C1 segment of cervical spinal cord (tissue), 14 donors: ENCODE results near the gene SUCO.

ENCODE experiments used
- DNase-seq, 14 donors: peaks; one replicate each; lab custom pipeline; 2025; lab: John Stamatoyannopoulos, UW

The SUCO gene

DNA sequence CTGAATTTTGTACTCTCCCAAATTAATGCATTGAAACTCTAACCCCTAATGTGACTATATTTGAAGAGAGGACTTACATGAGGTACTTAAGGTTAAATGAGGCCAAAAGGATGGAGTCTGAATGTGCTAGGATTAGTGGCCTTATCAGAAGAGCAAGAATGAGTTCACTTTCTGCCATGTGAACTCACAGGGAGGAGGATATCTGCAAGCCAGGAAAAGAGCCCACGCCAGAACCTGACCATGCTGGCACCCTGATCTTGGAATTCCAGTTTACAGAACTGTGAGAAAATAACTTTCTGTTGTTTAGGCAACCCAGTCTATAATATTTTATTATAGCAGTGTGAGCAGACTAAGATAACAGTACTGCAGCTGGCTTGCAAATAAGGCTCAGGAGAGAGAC lies 113.7 kb downstream of the SUCO start:
- DNase-seq: no peak

GRCh38 chr1:172647110-172647564 lies 114.2 kb downstream of the SUCO start:
- no peak for DNase-seq

- no peak for DNase-seq
These were observed 115.0 kb downstream of the SUCO start for GRCh38 chr1:172647987-172648386.

DNA sequence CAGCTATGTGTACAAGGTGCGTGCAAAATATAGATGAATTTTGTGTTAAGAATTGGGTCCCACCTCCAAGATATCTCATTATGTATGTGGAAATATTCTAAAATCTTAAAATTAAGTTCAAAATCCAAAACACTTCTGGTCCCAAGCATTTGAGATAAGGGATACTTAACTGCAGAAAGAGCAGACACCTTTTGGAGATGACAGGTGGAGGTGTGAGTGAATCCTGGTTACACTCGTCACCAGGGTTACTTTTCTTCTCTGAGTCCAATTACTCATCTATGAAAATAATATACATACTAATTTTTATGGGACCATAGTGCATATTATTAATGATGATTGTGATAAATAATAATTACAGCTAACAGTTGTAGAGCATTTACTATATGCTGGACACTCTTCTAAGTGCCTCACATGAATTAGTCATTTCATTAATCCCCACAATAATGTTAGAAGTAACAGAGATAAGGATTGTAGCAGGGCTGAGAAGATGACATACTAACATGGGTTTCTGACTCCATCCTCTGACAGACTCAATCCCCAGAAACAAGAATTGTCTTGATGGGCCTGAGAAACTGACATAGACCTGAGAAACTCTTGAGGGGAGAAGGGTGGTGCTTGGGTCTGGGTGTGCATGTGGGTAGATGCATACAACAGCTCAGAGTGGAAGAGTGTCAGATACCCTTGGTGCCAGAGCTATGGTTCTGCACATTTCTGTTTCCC lies 117.7 kb downstream of the SUCO start:
- no peak for DNase-seq

- no peak for DNase-seq
These were observed 120.2 kb downstream of the SUCO start for GRCh38 chr1:172653015-172653709.

DNA sequence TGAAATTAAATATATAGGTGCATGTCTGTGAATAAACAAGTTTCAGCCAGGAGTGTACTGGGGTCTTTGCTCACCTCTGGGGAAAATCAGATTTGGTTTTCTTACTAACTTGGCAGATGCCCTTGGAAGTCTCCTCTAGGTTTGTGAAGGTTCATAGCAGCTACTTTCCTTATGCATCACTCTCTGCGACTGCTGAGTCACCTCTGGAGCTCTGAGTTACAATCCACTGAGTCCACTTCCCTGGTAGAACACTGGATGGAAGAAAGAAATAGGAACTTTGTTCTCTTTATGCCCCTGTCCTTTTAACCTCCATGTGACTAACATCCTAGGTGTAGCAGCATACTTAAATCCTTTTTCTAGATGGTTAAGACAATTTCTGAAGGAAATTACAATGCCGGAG lies 121.6 kb downstream of the SUCO start:
- DNase-seq: no peak

DNA sequence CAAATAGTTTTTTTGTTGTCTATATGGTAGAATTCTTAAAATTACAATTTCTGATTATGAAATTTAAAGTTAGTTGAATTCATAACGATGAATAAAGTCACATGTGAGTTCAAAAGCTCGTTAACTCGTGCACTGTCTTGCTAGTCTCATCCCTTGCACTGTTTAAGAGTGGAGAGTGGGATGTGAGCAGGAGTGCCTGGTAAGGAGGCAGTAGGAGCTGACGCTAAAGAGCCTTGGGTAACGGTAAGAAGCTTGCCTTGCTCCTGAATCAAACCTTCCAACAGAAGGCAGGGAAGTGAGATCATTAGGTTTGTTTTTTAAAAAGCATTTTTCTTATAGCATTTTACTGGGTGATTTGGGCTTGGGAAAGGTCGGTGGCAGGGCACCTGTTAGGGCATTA lies 123.6 kb downstream of the SUCO start:
- DNase-seq: no peak

GRCh38 chr1:172657586-172657985 lies 124.6 kb downstream of the SUCO start:
- DNase-seq: no peak

GRCh38 chr1:172658871-172659453 lies 126.0 kb downstream of the SUCO start, which contains the start of gene FASLG:
FASLG (plus strand) TSS chr1:172659103; CDS start chr1:172659202, 99 bp downstream.
- no peak for DNase-seq

GRCh38 chr1:172661107-172661506 lies 128.2 kb downstream of the SUCO start:
- no peak for DNase-seq
